Measurements from ENCODE around the gene GJA4.

- TF ChIP-seq, protein P1, sequence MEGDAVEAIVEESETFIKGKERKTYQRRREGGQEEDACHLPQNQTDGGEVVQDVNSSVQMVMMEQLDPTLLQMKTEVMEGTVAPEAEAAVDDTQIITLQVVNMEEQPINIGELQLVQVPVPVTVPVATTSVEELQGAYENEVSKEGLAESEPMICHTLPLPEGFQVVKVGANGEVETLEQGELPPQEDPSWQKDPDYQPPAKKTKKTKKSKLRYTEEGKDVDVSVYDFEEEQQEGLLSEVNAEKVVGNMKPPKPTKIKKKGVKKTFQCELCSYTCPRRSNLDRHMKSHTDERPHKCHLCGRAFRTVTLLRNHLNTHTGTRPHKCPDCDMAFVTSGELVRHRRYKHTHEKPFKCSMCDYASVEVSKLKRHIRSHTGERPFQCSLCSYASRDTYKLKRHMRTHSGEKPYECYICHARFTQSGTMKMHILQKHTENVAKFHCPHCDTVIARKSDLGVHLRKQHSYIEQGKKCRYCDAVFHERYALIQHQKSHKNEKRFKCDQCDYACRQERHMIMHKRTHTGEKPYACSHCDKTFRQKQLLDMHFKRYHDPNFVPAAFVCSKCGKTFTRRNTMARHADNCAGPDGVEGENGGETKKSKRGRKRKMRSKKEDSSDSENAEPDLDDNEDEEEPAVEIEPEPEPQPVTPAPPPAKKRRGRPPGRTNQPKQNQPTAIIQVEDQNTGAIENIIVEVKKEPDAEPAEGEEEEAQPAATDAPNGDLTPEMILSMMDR (conservative IDR thresholded peaks at IDR 0.05; ENCODE audit: low read depth, low read length) = no peak
- TF ChIP-seq EZH2 (IDR thresholded peaks at IDR 0.05; ENCODE audit: borderline replicate concordance, low read depth, low read length, poor library complexity, severe bottlenecking) = no peak
Measured at GRCh38 chr1:34761176-34761761, 31.5 kb upstream of the GJA4 start.

All from A673 (cell line).